Measurements from ENCODE around the gene PCDHB3.
"Not testable (repeated sequence)": the region's sequence is repeated elsewhere in the genome, so short reads cannot be mapped to it uniquely, and the experiment has no call there.

GRCh38 chr5:141096181-141096580, 4.1 kb upstream of the PCDHB3 start:
- TF ChIP-seq, protein P1, sequence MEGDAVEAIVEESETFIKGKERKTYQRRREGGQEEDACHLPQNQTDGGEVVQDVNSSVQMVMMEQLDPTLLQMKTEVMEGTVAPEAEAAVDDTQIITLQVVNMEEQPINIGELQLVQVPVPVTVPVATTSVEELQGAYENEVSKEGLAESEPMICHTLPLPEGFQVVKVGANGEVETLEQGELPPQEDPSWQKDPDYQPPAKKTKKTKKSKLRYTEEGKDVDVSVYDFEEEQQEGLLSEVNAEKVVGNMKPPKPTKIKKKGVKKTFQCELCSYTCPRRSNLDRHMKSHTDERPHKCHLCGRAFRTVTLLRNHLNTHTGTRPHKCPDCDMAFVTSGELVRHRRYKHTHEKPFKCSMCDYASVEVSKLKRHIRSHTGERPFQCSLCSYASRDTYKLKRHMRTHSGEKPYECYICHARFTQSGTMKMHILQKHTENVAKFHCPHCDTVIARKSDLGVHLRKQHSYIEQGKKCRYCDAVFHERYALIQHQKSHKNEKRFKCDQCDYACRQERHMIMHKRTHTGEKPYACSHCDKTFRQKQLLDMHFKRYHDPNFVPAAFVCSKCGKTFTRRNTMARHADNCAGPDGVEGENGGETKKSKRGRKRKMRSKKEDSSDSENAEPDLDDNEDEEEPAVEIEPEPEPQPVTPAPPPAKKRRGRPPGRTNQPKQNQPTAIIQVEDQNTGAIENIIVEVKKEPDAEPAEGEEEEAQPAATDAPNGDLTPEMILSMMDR (IDR thresholded peaks at IDR 0.05; ENCODE audit: low read length) = not testable (repeated sequence)
- TF ChIP-seq EZH2phosphoT487 (IDR thresholded peaks at IDR 0.05; ENCODE audit: low read length) = not testable (repeated sequence)

All from MM.1S (cell line).